ENCODE results near the gene CYB561D2.

The CYB561D2 gene

GRCh38 chr3:50365842-50366220 lies 15.2 kb downstream of the CYB561D2 start:
- DNase-seq (ENCODE audit: low spot score) = no peak

- DNase-seq (ENCODE audit: low spot score) = no peak
Observed at GRCh38 chr3:50369012-50369670, 18.5 kb downstream of the CYB561D2 start.

GRCh38 chr3:50370594-50370993 lies 19.9 kb downstream of the CYB561D2 start:
- no peak for DNase-seq (ENCODE audit: low spot score)

- DNase-seq (ENCODE audit: low spot score) = no peak
Observed at GRCh38 chr3:50371133-50371685, 20.5 kb downstream of the CYB561D2 start.

GRCh38 chr3:50372349-50372748 lies 21.7 kb downstream of the CYB561D2 start:
- peak; percentile 14 for DNase-seq (ENCODE audit: low spot score)

- DNase-seq (ENCODE audit: low spot score) = no peak
Observed at GRCh38 chr3:50373146-50374051, 22.7 kb downstream of the CYB561D2 start.

- DNase-seq (ENCODE audit: low spot score) = no peak
Observed at GRCh38 chr3:50374363-50375257, 23.9 kb downstream of the CYB561D2 start.

GRCh38 chr3:50375258-50375931 lies 24.7 kb downstream of the CYB561D2 start:
- DNase-seq (ENCODE audit: low spot score) = no peak

GRCh38 chr3:50378024-50378423 lies 27.4 kb downstream of the CYB561D2 start:
- no peak for DNase-seq (ENCODE audit: low spot score)

- no peak for DNase-seq (ENCODE audit: low spot score)
Observed at GRCh38 chr3:50378757-50379156, 28.1 kb downstream of the CYB561D2 start.

GRCh38 chr3:50380405-50381085 lies 29.9 kb downstream of the CYB561D2 start:
- no peak for DNase-seq (ENCODE audit: low spot score)

GRCh38 chr3:50381383-50381782 lies 30.7 kb downstream of the CYB561D2 start:
- no peak for DNase-seq (ENCODE audit: low spot score)

GRCh38 chr3:50382722-50383121 lies 32.1 kb downstream of the CYB561D2 start:
- no peak for DNase-seq (ENCODE audit: low spot score)

GRCh38 chr3:50383750-50384149 lies 33.1 kb downstream of the CYB561D2 start:
- no peak for DNase-seq (ENCODE audit: low spot score)

- DNase-seq (ENCODE audit: low spot score) = no peak
Observed at GRCh38 chr3:50385754-50386153, 35.1 kb downstream of the CYB561D2 start.

- no peak for DNase-seq (ENCODE audit: low spot score)
Observed at GRCh38 chr3:50388016-50388719, 37.5 kb downstream of the CYB561D2 start.

GRCh38 chr3:50388720-50389413 lies 38.2 kb downstream of the CYB561D2 start:
- no peak for DNase-seq (ENCODE audit: low spot score)

- no peak for DNase-seq (ENCODE audit: low spot score)
Observed at GRCh38 chr3:50389414-50389767, 38.7 kb downstream of the CYB561D2 start.

GRCh38 chr3:50390508-50391224 lies 40.0 kb downstream of the CYB561D2 start:
- DNase-seq (ENCODE audit: low spot score) = no peak
